Kidney capillary endothelial cell (primary cell): ENCODE results near the gene HMX3.

Experiments
- DNase-seq: peaks from one replicate; pipeline ENCODE4 v3.0.0-alpha.2; 2018; ENCODE audit warnings: low spot score

The HMX3 gene

DNA sequence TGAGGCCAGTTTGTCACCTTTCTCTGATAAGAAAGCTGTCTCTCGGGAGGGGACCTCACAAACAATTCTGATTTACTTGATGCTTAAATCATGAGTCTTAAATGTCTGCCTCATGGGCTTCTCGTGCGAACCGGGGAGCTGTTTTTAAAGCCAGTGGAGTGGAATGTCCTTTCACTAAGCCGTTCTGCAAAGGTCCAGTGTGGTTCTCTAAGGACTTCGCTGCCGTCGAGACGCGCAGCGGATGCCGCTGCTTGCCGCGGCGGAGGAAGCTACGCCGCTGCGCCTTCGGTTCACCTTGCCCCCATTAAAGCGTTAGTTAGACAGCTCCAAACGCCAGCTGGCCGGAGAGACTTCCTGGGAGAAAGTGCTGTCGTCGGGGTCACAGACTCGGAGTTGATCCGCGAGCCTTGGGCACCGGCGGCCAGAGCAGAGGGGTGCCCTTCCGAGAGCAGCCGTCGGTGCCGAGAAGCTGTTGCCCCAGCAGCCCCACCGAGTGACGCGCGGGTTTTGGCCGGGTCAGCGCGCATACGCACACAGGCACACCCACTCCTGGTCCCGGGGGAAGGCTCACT lies 1.3 kb upstream of the HMX3 start:
- DNase-seq: no peak

DNA sequence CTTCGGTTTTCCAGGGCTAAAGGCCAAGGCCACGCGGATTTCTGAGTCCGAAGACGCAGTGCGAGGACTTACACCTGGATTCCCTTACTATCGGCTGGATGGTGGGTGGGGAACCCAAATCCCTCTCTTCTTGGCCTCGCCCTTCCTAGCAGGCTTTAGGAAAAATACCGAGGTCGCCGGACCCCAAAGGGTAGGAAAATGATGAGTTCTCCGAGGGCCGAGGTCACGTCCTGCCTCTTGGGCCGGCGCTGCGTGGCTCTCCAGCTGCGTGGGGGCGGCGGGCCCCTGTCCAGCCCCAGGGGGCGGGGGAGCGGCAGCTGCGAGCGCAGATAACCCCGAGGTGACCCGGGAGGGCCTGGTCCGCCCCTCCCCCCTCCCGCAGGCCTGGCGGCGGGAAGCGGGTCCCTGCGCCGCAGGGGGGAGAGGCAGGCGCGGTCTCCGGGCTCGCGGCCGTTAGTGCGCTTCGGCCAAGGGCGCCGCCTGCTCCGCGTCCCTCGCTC lies 805 bp upstream of the HMX3 start:
- DNase-seq: no peak

DNA sequence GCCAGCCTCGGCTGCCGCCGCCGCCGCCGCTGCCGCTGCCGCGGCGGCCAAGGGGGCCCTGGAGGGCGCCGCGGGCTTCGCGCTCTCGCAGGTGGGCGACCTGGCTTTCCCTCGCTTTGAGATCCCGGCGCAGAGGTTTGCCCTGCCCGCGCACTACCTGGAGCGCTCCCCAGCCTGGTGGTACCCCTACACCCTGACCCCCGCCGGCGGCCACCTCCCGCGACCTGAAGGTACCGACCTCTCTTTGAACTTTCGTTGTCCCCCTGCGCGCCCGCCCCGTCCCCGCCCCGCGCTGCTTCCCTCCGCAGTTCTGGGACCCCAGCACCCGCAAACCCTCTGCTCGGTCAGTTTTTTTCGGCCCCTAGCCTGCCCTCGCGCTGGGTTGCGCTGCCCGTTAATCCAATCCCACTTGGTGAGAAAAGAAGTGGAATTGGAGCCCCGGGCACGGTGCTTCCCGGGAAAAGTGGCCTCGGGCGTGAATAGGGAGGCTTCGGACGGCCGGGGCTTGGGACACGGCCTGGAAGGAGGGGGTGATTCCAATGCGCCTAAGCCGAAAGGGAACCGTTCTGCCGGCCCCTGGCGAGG lies 543 bp downstream of the HMX3 start:
- DNase-seq: no peak

DNA sequence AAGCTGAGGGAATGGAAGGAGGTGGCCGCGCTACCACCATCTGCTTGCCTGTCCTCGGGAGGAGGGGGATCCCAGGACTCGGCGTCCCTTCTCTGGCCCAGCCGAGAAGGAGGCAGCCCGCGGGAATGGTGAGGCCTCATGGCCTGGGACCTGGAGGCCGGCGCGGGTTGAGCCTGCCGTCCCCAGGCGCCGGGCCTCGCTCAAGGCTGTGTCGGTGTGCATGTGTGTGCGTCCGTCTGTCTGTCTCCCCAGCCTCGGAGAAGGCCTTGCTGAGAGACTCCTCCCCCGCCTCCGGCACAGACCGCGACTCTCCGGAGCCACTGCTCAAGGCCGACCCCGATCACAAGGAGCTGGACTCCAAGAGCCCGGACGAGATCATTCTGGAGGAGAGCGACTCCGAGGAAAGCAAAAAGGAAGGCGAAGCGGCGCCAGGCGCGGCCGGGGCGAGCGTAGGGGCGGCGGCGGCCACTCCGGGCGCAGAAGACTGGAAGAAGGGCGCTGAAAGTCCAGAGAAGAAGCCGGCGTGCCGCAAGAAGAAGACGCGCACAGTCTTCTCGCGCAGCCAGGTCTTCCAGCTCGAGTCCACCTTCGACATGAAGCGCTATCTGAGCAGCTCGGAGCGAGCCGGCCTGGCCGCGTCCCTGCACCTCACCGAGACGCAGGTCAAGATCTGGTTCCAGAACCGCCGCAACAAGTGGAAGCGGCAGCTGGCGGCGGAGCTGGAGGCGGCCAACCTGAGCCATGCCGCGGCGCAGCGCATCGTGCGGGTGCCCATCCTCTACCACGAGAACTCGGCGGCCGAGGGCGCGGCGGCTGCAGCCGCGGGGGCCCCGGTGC lies 1.3 kb downstream of the HMX3 start:
- no peak for DNase-seq

DNA sequence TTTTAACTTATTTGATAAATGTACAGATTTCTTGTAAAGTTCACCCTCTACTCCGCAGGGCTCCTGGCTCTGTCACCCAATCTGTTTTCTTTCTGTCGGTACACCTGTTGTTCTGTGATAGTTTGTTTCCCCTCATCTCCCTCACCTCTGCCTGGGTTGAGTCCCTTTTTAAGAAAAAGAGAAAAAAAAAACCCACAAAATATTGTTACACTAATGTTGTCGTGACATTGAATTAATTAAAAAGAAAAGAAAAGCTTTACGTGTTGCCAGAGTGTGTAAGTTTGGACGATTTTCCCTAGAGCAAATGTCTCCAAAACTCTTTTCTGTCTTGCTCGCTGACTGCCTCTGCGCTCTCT lies 3.4 kb downstream of the HMX3 start:
- no peak for DNase-seq

DNA sequence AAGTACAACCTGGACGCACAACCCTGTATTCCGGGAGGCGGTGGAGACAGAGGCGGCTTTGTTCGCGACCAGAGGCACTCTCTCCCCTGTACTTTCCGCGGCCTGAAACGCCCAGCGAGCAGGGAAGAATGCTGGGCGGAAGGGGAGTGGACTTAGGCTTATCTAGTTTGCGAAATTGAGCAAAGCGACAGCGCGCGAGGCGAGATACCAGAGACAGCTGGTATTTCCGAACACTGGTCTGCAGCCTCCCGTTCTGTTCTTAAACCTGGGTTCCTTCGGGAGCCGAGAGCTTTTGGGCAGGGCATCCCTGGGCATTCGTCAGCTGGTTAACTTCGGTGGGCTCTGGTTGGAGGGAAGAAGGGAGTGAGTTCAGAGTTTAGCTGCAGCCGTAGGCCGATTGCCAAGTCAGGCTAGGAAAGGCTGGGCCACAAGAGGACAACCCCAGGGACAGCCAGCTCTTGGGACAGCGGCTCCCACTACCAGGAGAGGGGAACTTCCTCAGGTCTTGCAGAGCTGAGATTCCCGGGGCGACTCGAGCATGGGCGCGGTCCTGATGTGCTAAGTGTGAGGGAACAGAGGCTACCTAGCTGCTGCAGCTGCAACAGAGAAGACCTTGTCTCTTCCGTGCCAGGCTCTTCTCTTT lies 3.9 kb downstream of the HMX3 start:
- no peak for DNase-seq

DNA sequence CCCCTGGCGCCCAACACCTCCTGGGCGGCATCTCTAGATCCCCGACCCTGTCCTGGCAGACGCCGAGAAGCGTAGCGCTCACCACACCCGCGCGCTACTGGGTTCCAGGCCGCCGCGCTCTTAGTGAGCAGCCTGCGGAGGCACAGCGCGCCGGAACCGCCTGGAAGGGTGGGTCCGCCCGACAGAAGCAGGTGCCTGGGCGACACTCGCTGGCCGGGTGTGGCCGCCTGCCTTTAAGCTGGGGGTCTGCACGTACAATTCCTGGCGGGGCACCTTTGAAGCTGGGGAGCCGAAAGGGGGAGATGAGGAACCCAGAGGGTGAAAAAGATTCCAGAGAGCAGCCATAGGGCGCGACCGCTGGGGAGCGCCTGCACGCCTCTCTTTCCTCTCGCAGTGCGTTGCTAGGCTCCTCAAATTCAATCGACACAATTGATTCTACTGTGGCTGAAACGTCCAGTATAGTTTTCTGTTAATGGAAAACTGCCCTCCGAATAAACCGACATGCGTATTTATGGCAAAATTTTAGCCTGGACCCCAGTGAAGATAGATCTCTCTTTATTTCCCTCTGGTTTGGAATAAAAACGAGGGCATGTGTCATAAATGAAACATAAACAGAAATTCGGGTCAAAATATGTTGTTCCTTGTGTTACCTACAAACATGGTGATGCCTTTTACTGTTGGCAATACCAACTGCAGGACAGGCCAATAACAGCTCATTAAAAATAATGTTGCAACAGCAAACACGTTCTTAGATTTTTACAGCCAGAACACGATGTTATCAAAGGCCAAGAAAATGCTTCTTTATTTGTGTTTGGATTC lies 4.6 kb downstream of the HMX3 start:
- DNase-seq: no peak

DNA sequence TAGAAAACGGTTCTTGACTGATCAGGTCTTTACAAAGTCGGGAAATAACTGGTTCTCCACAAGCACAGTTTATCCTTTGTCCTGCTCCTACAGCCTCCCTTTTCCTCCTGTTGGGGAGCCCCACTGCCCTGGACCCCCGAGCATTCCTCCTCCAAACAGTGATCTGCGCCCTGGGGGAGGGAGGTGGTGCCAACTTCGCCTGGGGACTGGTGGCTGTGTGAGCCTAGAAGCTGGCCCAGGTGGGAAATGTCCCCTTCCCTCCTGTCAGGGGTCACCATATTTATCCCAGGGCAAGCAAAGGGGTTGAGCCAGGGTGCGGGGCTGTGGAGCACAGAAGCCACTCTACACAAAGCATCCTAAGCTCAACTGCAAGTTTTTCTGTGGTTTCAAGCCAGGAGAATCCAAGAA lies 5.2 kb downstream of the HMX3 start:
- no peak for DNase-seq

DNA sequence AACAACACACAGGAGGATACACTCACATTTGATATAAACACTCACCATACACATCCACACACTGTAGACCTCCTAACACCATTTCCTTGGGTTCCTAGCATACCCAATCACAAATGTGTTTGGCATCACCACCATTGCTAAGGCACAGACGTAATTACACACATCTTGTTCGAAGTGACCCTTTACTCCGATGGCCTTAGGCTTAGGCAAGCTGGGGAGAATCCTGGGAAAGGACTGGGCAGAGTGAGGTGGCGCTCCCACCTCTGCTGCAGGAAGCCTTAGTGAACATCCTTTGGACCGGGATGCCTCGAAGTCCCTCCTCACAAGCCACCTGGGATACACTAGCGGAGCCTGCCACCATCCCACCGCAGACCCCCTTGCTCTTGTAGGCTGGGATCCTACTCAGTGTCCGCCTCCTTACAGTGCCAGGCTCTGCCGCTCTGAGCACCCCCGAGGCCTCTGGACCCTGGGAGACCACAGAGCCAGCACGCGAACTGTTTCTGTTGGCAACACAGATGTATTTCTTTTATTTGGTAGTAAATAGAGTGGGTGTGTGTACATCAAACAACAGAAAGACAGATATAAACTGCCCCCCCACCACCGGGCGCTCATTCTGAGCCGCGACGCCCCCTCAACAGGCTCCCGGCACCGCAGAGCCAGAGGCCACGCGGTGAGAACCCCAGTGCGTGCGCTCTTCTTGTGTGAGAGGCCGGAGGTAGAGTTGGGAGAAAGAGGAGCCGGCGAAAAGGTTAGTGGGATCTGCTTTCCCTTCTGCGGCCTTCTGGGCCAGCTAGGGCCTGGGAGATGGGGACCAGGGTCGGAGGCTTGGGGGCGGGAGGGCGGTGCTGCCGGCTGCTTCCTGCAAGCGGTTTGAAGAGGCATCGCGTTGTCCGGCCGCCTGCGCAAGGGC lies 6.3 kb downstream of the HMX3 start:
- no peak for DNase-seq

DNA sequence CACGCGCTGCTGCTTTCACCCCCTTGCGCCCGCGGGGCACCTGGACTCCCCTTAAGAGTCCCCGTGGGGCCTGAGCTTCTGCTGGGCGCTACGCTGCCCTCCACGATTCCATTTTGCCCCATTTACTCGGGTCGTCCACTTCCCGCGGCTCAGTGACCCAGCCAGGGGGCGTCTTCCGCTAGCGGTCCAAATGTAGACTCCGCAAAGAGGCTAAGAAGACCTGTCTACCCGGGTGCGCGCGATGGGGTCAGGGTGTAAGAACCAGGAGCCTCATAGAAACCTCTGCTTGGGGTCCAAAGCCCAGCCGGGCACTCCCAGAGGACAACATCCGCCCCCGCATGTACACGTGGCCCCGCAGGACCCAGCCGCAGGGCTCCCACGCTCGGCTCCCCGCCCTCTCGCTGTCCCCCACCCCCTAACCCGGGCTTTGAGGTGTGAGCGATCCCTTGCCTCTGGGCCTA lies 7.0 kb downstream of the HMX3 start:
- DNase-seq: no peak

DNA sequence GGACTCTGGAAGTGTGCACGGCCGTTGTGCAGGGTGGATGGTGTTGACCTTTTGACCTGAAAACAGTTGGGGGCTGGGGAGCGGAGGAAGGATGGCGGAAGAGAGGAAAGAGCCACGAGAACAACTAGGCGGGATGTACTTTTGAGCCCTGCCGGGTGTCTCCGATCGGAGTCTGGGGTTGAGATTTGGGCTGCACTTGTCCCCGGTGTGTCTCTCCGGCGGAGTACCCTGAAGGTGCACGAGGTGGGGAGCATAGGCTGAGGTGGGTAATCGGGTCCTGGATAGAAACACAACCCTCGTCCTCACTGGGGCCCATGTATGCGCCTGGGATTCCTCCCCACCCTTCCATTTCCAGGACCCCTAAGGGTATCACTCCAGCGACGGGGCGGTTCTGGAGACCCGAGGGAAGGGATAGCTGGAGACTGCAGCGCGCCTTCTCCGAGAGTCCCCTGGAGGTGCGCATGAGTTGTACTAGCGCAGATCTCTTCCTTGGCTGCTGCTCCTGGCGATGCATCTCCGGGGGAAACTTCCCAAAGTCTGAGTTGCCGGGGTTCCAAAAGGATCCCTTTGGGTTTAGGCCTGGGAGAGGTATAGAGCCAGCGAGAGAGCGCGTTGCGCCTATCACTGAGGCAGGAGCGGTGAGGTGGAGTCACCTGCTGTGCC lies 7.5 kb downstream of the HMX3 start:
- DNase-seq: no peak

DNA sequence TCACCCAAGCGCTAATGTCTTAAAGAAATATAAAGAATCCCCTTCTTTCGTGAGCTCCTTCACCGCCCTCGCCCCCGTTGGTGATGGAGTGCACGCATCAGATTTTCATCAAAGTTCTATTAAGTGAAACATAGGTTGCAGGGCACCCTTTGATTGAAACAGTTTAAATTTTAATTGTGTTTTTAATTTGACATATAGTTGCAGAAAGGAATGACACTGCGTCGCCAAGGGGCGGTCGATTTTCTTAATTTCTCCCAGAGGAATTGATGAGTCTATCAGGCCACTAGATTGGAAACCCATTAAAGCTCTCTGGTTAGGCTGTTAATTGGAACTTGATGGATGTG lies 8.0 kb downstream of the HMX3 start:
- no peak for DNase-seq

DNA sequence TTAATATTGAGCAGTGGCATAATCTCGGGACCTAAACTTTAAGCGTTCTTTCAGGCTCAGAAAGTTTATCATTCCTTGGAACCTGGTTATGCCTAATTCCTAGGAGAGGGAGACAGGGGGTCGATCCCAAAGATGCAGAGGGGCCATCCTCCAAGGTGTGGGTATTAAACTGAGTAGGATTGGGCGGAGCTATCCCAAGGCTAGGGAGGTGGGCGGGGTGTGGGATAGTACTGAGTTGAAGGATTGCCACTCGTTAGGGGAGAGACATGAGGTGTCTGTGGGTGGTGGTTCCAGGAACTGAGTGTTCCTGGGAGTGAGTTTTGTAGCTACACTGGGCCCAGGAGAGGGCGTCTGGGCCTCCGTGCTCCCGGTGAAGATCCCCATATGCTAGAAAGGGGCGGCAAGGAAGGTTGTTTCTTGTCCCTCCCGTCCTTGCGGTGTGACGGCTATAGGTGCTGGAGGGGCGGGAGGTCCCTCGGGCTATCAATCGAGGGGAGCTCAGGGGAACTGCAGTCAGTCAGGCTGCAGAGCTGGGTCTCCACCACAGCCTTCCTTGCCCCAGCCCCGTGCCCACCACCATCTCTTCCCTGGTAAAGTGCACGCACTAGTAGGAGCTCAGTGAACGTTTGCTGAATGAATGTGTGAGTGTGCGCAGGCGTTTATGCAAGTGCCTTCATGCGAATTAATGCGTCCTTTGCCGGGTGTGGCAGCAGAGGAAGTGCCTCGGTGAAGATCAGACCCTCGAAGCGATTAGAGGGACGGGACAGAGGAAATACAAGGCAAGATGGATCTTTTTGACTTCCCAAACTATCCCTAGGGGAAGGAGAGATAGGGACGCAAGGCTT lies 9.1 kb downstream of the HMX3 start:
- no peak for DNase-seq

DNA sequence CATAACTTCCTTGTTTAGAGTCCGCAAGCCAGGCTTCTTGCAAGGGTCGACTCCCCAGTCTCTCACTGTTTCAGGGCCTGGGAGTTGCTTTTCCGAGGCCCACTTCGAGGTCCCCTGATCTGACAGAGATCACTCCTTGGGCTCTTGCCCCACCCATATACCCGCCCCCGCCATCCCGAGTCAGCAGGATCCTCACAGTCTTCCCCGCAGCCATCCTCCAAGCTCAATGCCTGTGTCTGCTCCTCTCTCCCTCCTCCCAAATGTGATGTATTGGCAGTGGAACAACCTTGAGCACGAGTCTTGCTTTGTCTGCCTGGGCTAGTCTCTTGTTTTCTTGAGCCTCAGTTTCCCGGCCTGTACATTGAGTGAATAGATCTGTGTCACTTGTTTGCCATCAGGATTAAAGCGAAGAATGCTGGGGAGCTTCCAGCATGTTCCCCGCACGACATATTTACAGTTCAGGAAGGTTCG lies 9.8 kb downstream of the HMX3 start:
- no peak for DNase-seq

DNA sequence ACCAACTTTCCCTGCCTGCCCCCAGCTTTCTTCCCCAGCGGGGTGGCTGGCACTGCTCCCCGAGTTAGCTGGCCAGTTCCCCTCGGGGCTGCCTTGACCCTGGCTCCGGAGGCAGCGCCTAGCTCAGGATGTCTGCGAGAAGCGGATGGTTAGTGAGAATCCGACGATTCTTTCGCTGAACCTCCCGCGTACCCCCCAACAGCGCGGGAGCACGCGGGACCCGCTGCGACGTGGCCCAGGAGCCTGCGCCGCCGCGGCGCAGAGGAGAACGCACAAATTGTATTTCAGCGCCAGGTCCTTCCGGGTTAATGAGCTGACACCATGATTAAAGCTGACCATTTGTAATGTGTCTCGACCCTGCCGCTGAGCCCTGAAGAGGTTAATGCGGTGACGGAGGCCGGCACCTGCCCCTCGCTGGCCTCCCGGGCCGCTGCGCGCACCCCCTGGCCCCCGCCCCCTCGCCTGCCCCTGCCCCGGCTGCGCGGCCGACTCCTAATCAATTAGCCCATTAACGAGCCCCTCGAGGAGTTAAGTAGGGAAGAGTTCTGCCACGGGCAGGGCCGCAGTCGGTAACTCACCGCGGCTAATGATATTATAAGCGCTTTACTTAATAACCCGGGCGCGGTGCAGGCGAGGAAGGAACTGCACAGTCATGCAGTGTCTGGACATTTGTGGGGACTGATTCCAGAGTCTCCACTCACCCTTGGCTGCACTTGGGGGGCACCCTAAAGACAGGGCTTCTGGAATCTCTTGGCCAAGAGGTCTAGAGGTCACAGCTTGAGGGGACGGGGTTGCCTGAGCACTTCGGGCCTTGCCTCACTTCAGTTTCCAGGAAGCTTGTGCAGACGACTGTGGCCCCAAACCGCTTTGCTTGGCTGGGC lies 10.5 kb downstream of the HMX3 start:
- no peak for DNase-seq

DNA sequence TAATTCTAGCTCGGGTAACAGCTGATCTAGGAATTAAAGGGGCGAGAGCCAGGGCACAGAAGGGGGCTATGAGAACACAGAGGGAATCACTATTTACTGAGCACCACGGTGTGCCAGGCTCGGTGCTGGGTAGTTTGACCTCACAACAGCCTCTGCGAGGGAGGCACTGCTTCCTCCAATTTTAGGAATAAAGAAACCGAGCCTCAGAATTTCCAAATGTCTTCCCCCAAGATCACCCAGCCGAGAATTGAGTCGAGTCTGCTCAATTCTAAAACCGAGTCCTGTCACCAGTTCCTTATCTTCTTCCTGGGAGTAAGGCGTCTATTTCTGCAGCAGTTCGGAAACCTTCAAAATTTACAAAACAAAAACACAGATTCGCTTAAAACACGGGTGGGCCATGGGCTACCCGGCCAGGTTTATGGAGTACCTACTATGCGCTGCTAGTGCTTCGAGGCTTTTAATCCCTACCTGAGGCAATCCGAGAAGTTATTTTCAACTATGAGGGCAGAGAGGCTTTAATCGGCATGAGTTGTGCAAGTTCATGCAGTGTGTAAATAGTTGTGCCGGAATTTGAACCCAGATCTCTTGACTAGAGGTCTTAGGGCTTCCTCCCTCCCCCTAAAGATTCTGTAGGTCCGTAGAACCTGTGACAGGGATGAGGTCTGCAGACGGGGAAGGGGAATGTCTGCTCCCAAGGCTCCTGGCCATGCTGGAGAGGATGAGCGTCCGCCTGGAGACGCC lies 11.3 kb downstream of the HMX3 start:
- DNase-seq: no peak

DNA sequence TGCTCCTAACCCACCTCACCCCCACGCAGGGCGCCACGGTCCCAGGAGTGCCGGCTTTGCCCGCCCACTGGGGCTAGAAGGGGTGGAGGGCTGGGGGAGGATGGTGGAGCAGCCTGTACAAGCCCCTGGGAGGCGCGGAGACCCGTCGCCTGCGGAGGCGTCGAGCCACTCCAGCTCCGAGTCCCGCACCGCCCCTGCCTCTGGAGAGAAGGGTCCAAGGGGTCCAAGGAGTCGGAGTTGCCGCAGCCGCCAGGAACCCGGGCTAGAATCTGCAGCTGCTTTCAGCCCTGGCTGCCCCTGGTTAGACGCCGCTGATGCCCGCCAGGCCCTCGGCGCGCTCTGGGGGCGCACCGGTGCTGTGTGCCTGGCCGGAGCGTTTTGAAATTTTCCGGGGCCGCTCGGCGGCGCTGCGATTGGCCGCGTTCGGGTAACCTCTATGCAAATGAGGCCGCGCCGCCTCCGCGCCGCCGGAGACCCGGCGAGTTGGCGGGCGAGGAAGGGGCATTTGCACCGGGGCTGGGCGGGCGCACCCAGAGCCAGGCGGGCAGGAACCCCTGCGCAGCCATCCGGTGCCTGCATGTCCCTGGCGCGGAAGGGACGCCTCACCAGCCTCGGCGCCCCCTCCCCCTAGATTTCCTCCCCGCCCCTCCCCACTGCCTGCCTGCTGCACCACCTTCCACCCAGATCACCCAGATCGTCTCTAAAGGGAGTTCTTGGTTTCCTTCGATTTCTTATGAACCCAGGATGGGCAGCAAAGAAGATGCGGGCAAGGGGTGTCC lies 12.1 kb downstream of the HMX3 start, which contains the start of gene HMX2:
Gene HMX2 (plus strand): TSS at position 502 of the 779 bp plus-strand sequence. CDS start 243 bp downstream, at position 745.
- DNase-seq: no peak
